HK-2 (cell line): ENCODE results near the gene KRT77.
"Not testable (repeated sequence)": the region's sequence is repeated elsewhere in the genome, so short reads cannot be mapped to it uniquely, and the experiment has no call there.

Experiments
- DNase-seq: peaks from one replicate; pipeline ENCODE4 v3.0.0-alpha.2; 2018; ENCODE audit not compliant: unreplicated experiment

The KRT77 gene

GRCh38 chr12:52722680-52723079, 19.4 kb upstream of the KRT77 start:
- no peak for DNase-seq

GRCh38 chr12:52721838-52722470, 18.6 kb upstream of the KRT77 start:
- no peak for DNase-seq

GRCh38 chr12:52720365-52720886, 17.1 kb upstream of the KRT77 start:
- DNase-seq: no peak

GRCh38 chr12:52716061-52716460, 12.7 kb upstream of the KRT77 start:
- no peak for DNase-seq

GRCh38 chr12:52715416-52715815, 12.1 kb upstream of the KRT77 start:
- no peak for DNase-seq

- no peak for DNase-seq
Measured at GRCh38 chr12:52714887-52715281, 11.6 kb upstream of the KRT77 start.

GRCh38 chr12:52713960-52714886, 10.9 kb upstream of the KRT77 start:
- DNase-seq: no peak

GRCh38 chr12:52712122-52712521, 8.8 kb upstream of the KRT77 start:
- not testable (repeated sequence) for DNase-seq

GRCh38 chr12:52710730-52711129, 7.4 kb upstream of the KRT77 start:
- DNase-seq: no peak

- no peak for DNase-seq
Measured at GRCh38 chr12:52708010-52708409, 4.7 kb upstream of the KRT77 start.

GRCh38 chr12:52704464-52704863, 1.1 kb upstream of the KRT77 start:
- no peak for DNase-seq

GRCh38 chr12:52703878-52704277, 554 bp upstream of the KRT77 start:
- DNase-seq: no peak

- no peak for DNase-seq
Measured at GRCh38 chr12:52702338-52702737, 986 bp downstream of the KRT77 start.

- DNase-seq: no peak
Measured at GRCh38 chr12:52701281-52701680, 2.0 kb downstream of the KRT77 start.

GRCh38 chr12:52699960-52700359, 3.4 kb downstream of the KRT77 start:
- DNase-seq: no peak

GRCh38 chr12:52699373-52699772, 4.0 kb downstream of the KRT77 start:
- DNase-seq: no peak

GRCh38 chr12:52698651-52699340, 4.5 kb downstream of the KRT77 start:
- no peak for DNase-seq

- DNase-seq: no peak
Measured at GRCh38 chr12:52697058-52697582, 6.2 kb downstream of the KRT77 start.

- DNase-seq: no peak
Measured at GRCh38 chr12:52696588-52696987, 6.7 kb downstream of the KRT77 start.

GRCh38 chr12:52695039-52695438, 8.3 kb downstream of the KRT77 start:
- no peak for DNase-seq

GRCh38 chr12:52694151-52694550, 9.2 kb downstream of the KRT77 start:
- DNase-seq: no peak

- no peak for DNase-seq
Measured at GRCh38 chr12:52693261-52693660, 10.1 kb downstream of the KRT77 start.
